HG03469 (cell line): ENCODE measurements around the gene ARHGDIA.

ENCODE experiments used
- ATAC-seq: cut with Tn5 transposase; IDR thresholded peaks from one replicate; pipeline ENCODE4 v1.9.1; 2021; ENCODE audit warnings: mild to moderate bottlenecking, moderate library complexity, moderate number of reproducible peaks; ENCODE audit not compliant: unreplicated experiment

ARHGDIA gene

GRCh38 chr17:81888988-81889595, 18.0 kb upstream of the ARHGDIA start:
- no peak for ATAC-seq

- ATAC-seq, result no peak
Measured at GRCh38 chr17:81888105-81888987, 17.2 kb upstream of the ARHGDIA start.

DNA sequence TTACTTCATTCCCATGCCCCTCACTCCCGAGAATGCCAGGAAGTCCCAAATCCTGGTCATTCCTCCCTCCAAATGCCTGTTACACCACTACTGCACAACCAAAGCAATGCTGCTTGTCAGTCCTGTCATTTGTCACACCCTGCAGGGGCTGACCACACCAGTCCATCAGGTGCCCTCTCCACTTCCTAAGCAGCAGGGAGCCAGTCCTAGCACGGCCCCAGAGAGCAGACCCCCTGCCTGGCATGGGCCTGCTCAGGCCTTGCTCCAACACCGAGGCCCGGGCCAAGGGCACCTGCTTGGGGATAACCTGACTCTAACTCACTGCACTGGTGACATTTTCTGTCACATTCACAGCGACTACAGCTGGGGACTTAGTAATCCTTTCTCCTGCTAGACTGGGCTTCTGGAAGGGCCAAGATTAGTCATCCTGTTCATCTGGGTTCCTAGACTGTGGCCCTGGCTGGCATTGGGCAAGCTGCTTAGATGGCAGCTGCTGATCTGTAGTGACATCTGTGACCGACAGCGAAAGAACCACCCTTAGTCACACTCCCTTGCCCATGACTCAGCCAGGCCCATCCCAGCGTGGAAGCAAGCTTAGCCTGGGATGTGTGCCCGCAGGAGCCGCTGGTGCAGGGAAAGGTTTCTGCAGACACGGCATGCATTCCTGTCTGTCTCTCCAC, 14.9 kb upstream of the ARHGDIA start:
- ATAC-seq, result no peak

GRCh38 chr17:81885454-81885853, 14.3 kb upstream of the ARHGDIA start:
- ATAC-seq, result no peak

- no peak for ATAC-seq
Measured at GRCh38 chr17:81884968-81885367, 13.8 kb upstream of the ARHGDIA start.

- ATAC-seq, result no peak
Measured at GRCh38 chr17:81884520-81884919, 13.4 kb upstream of the ARHGDIA start.

DNA sequence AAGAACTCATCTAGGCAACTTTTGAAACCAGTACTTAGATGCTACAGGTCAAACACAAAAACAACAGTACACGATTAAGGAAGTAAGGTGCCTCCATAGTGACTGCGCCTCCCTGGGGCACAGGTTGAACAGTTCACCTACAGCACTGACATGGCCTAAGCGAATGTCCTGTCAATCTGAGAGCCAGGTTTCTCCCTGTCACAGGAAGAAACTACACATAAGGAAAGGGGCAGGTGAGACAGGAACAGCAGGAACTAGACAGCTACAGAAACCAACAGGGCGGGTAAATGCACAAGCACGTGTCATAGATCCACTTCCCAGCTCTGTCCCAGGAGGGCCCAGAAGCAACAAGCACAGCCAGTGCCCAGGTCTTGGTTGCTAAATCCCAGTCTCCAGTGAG, 8.0 kb upstream of the ARHGDIA start:
- no peak for ATAC-seq

DNA sequence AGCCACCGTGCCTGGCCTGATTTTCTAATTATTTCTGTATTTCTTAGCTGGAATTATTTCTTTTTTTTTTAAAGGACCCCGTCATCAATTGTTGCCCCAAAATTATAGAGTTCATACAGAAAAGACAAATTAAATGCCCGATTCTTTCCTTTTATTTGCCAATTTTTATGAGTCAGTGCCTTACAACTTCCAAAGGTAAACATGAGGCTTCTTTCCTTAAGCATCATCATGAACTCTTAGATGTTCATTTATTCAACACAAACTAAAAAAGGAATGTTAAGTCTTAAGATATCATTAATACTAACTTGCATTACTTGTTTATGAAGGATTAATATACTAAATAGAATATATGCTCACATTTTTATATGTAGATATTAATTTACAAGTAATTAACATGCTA, 7.2 kb upstream of the ARHGDIA start:
- ATAC-seq, result no peak

- ATAC-seq, result no peak
Measured at GRCh38 chr17:81877569-81877968, 6.4 kb upstream of the ARHGDIA start.

DNA sequence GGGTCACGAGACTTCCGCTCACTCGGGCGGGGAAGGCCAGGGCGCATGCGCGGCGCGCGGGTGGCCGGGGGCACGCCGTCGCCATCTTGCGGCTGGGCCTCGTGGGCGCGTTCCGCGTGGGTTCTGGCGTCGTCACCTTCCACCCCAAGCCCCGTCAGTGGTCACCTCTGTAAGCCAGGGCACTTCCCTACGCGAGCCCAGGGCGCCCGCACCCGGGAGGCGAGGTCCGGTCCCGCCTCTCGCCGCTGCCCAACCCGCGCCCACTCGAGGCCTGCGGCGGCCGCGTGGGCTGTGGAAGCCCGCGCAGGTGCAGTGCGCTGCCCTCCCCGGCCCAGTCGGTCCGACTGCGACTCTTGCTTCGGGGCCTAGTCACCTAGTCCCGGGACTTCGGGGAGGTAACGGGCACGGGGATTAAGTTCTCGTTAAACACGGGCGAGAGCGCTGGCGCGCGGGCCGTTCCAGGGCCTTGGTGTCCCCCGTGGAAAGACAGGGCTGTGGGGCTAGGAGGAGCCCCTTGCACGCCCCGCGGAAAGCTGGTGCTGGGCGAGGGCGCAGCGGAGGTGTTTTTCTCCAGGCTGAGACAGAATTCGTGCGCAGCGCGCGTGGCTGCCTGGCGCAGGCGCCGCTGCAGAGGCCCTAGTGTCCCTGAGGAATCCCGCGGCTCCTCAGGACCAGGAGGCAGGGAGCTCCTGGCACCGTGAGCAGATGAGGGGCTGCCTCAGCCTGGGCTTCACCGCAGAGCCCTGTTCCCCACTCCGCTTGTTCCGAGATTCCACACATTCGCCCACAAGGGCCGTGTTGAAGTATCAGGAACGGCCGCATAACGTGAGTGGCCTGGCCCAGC, 472 bp upstream of the ARHGDIA start:
- ATAC-seq, result no peak

- ATAC-seq, result no peak
Measured at GRCh38 chr17:81870131-81870980, 781 bp downstream of the ARHGDIA start.

GRCh38 chr17:81869221-81870130, 1.7 kb downstream of the ARHGDIA start:
- ATAC-seq, result no peak

GRCh38 chr17:81868674-81869220, 2.4 kb downstream of the ARHGDIA start:
- ATAC-seq, result no peak

DNA sequence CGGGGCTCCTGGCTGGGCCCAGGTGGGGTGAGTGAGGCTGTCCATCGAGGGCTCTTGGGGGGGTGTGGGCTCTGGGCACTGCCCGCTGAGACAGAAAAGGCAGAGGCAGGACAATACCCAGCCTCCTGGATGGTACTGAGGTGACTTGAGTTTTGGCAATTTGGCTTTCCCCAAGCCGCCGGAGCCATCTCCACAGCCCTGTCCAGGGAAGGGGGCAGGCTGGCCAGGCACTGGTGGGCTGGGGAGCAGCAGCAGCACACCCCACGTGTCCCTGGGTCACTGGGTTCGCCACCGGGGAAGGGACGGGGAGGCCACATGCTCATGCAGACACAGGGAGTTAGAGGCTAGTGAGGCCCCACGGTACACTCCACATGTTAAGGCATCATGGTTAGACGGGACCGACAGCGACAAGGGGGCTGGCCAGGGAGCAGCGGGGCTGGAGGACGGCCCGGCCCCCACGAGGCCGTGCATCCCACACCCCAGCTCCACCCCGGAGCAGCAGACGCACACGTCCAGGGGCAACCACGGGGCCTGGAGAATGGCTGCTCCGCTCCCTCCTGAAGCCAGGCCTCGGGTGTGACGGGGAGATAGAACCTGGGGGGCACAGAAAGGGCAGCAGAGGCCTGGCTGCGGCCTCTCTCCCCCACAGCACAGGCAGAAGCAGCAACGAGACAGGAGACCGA, 3.0 kb downstream of the ARHGDIA start:
- ATAC-seq, result no peak

GRCh38 chr17:81867170-81867990, 3.8 kb downstream of the ARHGDIA start:
- no peak for ATAC-seq

DNA sequence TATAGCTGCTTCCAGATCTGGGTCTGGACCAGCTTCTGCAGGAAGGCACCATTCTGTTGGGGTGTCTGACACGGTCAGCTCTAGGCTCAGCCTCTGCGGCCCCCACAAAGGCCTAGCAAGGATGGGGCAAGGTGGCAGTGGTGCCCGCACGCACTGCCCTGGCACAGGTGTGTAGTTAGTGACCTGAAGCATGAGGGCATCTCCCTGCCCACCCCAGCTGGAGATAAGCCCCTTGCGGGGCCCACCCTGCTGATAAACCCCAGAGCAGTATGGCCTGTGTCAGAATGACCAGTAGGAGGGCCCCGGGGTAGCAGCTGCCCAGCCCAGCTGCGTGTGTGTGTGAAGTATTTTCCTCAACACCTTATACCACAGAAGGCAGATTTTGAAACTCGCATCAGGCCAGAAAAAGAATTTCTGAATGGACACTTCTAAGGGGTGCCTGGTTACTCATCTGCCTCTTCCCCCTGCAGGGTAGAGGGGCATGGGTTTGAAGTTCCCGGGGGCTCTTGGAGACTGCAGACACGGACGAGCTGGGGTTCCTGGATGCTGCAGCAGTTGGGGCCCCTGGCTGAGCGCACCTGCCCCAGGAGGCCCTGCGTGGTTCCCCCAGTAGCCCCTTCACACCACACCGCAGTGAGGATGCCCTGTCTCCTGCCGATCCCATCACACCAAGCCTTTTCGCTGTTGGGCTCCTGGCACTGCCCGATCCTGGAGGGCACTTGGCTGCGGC, 4.5 kb downstream of the ARHGDIA start:
- no peak for ATAC-seq
